ENCODE results near the gene PCSK5.
"Not testable (repeated sequence)": the region's sequence is repeated elsewhere in the genome, so short reads cannot be mapped to it uniquely, and the experiment has no call there.

Gene PCSK5

GRCh38 chr9:76322810-76323209 lies 432.3 kb downstream of the PCSK5 start:
- H3K36me3 ChIP-seq (ENCODE audit: control insufficient read depth, insufficient read depth, low read length): no peaks in the 10 kb centered on the region
- H3K4me3 ChIP-seq (ENCODE audit: low read depth, low read length): no peak overlapping the region
- H3K27me3 ChIP-seq (ENCODE audit: control insufficient read depth, insufficient read depth, low read length): no peaks in the 10 kb centered on the region
- H3K9ac ChIP-seq (ENCODE audit: low read depth, low read length): no peak overlapping the region
- no peaks in the 10 kb centered on the region for H3K4me1 ChIP-seq (ENCODE audit: control insufficient read depth, insufficient read depth, low read length)
- no peak overlapping the region for H3K27ac ChIP-seq (ENCODE audit: low read depth, low read length)
- no peaks in the 10 kb centered on the region for H3K9me3 ChIP-seq (ENCODE audit: control insufficient read depth, insufficient read depth, low read length)

GRCh38 chr9:76323490-76323889 lies 433.0 kb downstream of the PCSK5 start:
- Histone ChIP-seq H3K27ac (ENCODE audit: low read depth, low read length) (no peak overlapping the region), H3K9ac (ENCODE audit: low read depth, low read length) (no peak overlapping the region), H3K27me3 (ENCODE audit: control insufficient read depth, insufficient read depth, low read length) (no peaks in the 10 kb centered on the region), H3K36me3 (ENCODE audit: control insufficient read depth, insufficient read depth, low read length) (no peaks in the 10 kb centered on the region), H3K4me3 (ENCODE audit: low read depth, low read length) (no peak overlapping the region), H3K4me1 (ENCODE audit: control insufficient read depth, insufficient read depth, low read length) (no peaks in the 10 kb centered on the region), H3K9me3 (ENCODE audit: control insufficient read depth, insufficient read depth, low read length) (no peaks in the 10 kb centered on the region)

GRCh38 chr9:76324030-76324429 lies 433.6 kb downstream of the PCSK5 start:
- H3K27me3 ChIP-seq (ENCODE audit: control insufficient read depth, insufficient read depth, low read length): not testable (repeated sequence)

GRCh38 chr9:76330034-76330433 lies 439.6 kb downstream of the PCSK5 start:
- no peak overlapping the region for H3K9ac ChIP-seq (ENCODE audit: low read depth, low read length)

More at GRCh38 chr9:76324030-76324429, 433.6 kb downstream of the PCSK5 start:
- not testable (repeated sequence) for H3K4me1 ChIP-seq (ENCODE audit: control insufficient read depth, insufficient read depth, low read length); H3K9ac ChIP-seq (ENCODE audit: low read depth, low read length); H3K9me3 ChIP-seq (ENCODE audit: control insufficient read depth, insufficient read depth, low read length); H3K4me3 ChIP-seq (ENCODE audit: low read depth, low read length); H3K27ac ChIP-seq (ENCODE audit: low read depth, low read length); H3K36me3 ChIP-seq (ENCODE audit: control insufficient read depth, insufficient read depth, low read length)

GRCh38 chr9:76333388-76333787 lies 442.9 kb downstream of the PCSK5 start:
- no peaks in the 10 kb centered on the region for H3K27me3 ChIP-seq (ENCODE audit: control insufficient read depth, insufficient read depth, low read length)
- no peaks in the 10 kb centered on the region for H3K4me1 ChIP-seq (ENCODE audit: control insufficient read depth, insufficient read depth, low read length)
- H3K9ac ChIP-seq (ENCODE audit: low read depth, low read length): no peak overlapping the region
- no peak overlapping the region for H3K27ac ChIP-seq (ENCODE audit: low read depth, low read length)
- H3K4me3 ChIP-seq (ENCODE audit: low read depth, low read length): no peak overlapping the region
- no peaks in the 10 kb centered on the region for H3K36me3 ChIP-seq (ENCODE audit: control insufficient read depth, insufficient read depth, low read length)
- H3K9me3 ChIP-seq (ENCODE audit: control insufficient read depth, insufficient read depth, low read length): no peaks in the 10 kb centered on the region

More at GRCh38 chr9:76330034-76330433, 439.6 kb downstream of the PCSK5 start:
- no peaks in the 10 kb centered on the region for H3K27me3 ChIP-seq (ENCODE audit: control insufficient read depth, insufficient read depth, low read length)
- H3K27ac ChIP-seq (ENCODE audit: low read depth, low read length): no peak overlapping the region
- no peaks in the 10 kb centered on the region for H3K36me3 ChIP-seq (ENCODE audit: control insufficient read depth, insufficient read depth, low read length)
- no peaks in the 10 kb centered on the region for H3K4me1 ChIP-seq (ENCODE audit: control insufficient read depth, insufficient read depth, low read length)
- H3K9me3 ChIP-seq (ENCODE audit: control insufficient read depth, insufficient read depth, low read length): no peaks in the 10 kb centered on the region
- no peak overlapping the region for H3K4me3 ChIP-seq (ENCODE audit: low read depth, low read length)

GRCh38 chr9:76333964-76334363 lies 443.5 kb downstream of the PCSK5 start:
- no peaks in the 10 kb centered on the region for H3K36me3 ChIP-seq (ENCODE audit: control insufficient read depth, insufficient read depth, low read length)

GRCh38 chr9:76336027-76336426 lies 445.6 kb downstream of the PCSK5 start:
- Histone ChIP-seq H3K4me3 (ENCODE audit: low read depth, low read length) (no peak overlapping the region), H3K27ac (ENCODE audit: low read depth, low read length) (no peak overlapping the region), H3K9ac (ENCODE audit: low read depth, low read length) (no peak overlapping the region), H3K4me1 (ENCODE audit: control insufficient read depth, insufficient read depth, low read length) (no peaks in the 10 kb centered on the region), H3K9me3 (ENCODE audit: control insufficient read depth, insufficient read depth, low read length) (no peaks in the 10 kb centered on the region), H3K36me3 (ENCODE audit: control insufficient read depth, insufficient read depth, low read length) (no peaks in the 10 kb centered on the region), H3K27me3 (ENCODE audit: control insufficient read depth, insufficient read depth, low read length) (no peaks in the 10 kb centered on the region)

More at GRCh38 chr9:76333964-76334363, 443.5 kb downstream of the PCSK5 start:
- no peak overlapping the region for H3K4me3 ChIP-seq (ENCODE audit: low read depth, low read length)
- H3K27ac ChIP-seq (ENCODE audit: low read depth, low read length): no peak overlapping the region
- H3K27me3 ChIP-seq (ENCODE audit: control insufficient read depth, insufficient read depth, low read length): no peaks in the 10 kb centered on the region
- no peaks in the 10 kb centered on the region for H3K4me1 ChIP-seq (ENCODE audit: control insufficient read depth, insufficient read depth, low read length)
- H3K9me3 ChIP-seq (ENCODE audit: control insufficient read depth, insufficient read depth, low read length): no peaks in the 10 kb centered on the region
- H3K9ac ChIP-seq (ENCODE audit: low read depth, low read length): no peak overlapping the region

GRCh38 chr9:76338418-76338817 lies 447.9 kb downstream of the PCSK5 start:
- H3K27ac ChIP-seq (ENCODE audit: low read depth, low read length): no peak overlapping the region
- H3K4me3 ChIP-seq (ENCODE audit: low read depth, low read length): no peak overlapping the region
- no peaks in the 10 kb centered on the region for H3K9me3 ChIP-seq (ENCODE audit: control insufficient read depth, insufficient read depth, low read length)
- no peak overlapping the region for H3K9ac ChIP-seq (ENCODE audit: low read depth, low read length)
- H3K27me3 ChIP-seq (ENCODE audit: control insufficient read depth, insufficient read depth, low read length): no peaks in the 10 kb centered on the region
- H3K4me1 ChIP-seq (ENCODE audit: control insufficient read depth, insufficient read depth, low read length): no peaks in the 10 kb centered on the region
- H3K36me3 ChIP-seq (ENCODE audit: control insufficient read depth, insufficient read depth, low read length): no peaks in the 10 kb centered on the region

GRCh38 chr9:76341616-76342015 lies 451.1 kb downstream of the PCSK5 start:
- Histone ChIP-seq H3K27me3 (ENCODE audit: control insufficient read depth, insufficient read depth, low read length) (no peaks in the 10 kb centered on the region), H3K9ac (ENCODE audit: low read depth, low read length) (no peak overlapping the region), H3K36me3 (ENCODE audit: control insufficient read depth, insufficient read depth, low read length) (no peaks in the 10 kb centered on the region), H3K4me1 (ENCODE audit: control insufficient read depth, insufficient read depth, low read length) (no peaks in the 10 kb centered on the region), H3K9me3 (ENCODE audit: control insufficient read depth, insufficient read depth, low read length) (no peaks in the 10 kb centered on the region), H3K27ac (ENCODE audit: low read depth, low read length) (no peak overlapping the region), H3K4me3 (ENCODE audit: low read depth, low read length) (no peak overlapping the region)

GRCh38 chr9:76342201-76342600 lies 451.7 kb downstream of the PCSK5 start:
- H3K9me3 ChIP-seq (ENCODE audit: control insufficient read depth, insufficient read depth, low read length): no peaks in the 10 kb centered on the region
- H3K4me1 ChIP-seq (ENCODE audit: control insufficient read depth, insufficient read depth, low read length): no peaks in the 10 kb centered on the region
- no peak overlapping the region for H3K4me3 ChIP-seq (ENCODE audit: low read depth, low read length)
- H3K27ac ChIP-seq (ENCODE audit: low read depth, low read length): no peak overlapping the region
- H3K36me3 ChIP-seq (ENCODE audit: control insufficient read depth, insufficient read depth, low read length): no peaks in the 10 kb centered on the region
- H3K27me3 ChIP-seq (ENCODE audit: control insufficient read depth, insufficient read depth, low read length): no peaks in the 10 kb centered on the region
- no peak overlapping the region for H3K9ac ChIP-seq (ENCODE audit: low read depth, low read length)

- H3K4me3 ChIP-seq (ENCODE audit: low read depth, low read length): no peak overlapping the region
- H3K9me3 ChIP-seq (ENCODE audit: control insufficient read depth, insufficient read depth, low read length): no peaks in the 10 kb centered on the region
- H3K9ac ChIP-seq (ENCODE audit: low read depth, low read length): no peak overlapping the region
- H3K36me3 ChIP-seq (ENCODE audit: control insufficient read depth, insufficient read depth, low read length): no peaks in the 10 kb centered on the region
- H3K27ac ChIP-seq (ENCODE audit: low read depth, low read length): no peak overlapping the region
- H3K27me3 ChIP-seq (ENCODE audit: control insufficient read depth, insufficient read depth, low read length): no peaks in the 10 kb centered on the region
- no peaks in the 10 kb centered on the region for H3K4me1 ChIP-seq (ENCODE audit: control insufficient read depth, insufficient read depth, low read length)
Observed at GRCh38 chr9:76342858-76343257, 452.4 kb downstream of the PCSK5 start.

GRCh38 chr9:76349865-76350264 lies 459.4 kb downstream of the PCSK5 start:
- no peak overlapping the region for H3K9ac ChIP-seq (ENCODE audit: low read depth, low read length)
- no peaks in the 10 kb centered on the region for H3K9me3 ChIP-seq (ENCODE audit: control insufficient read depth, insufficient read depth, low read length)
- no peak overlapping the region for H3K4me3 ChIP-seq (ENCODE audit: low read depth, low read length)
- no peaks in the 10 kb centered on the region for H3K27me3 ChIP-seq (ENCODE audit: control insufficient read depth, insufficient read depth, low read length)
- no peaks in the 10 kb centered on the region for H3K4me1 ChIP-seq (ENCODE audit: control insufficient read depth, insufficient read depth, low read length)
- no peak overlapping the region for H3K27ac ChIP-seq (ENCODE audit: low read depth, low read length)
- no peaks in the 10 kb centered on the region for H3K36me3 ChIP-seq (ENCODE audit: control insufficient read depth, insufficient read depth, low read length)
